Measurements from ENCODE around the gene RNF41. TPM values are rescaled to one million over a fixed set of nuclear protein-coding genes. Genes with fewer than 3 reads are reported as not detected.
A peak's percentile ranks its signal among the peaks of the same experiment; 100 is the strongest.

The RNF41 gene
- total and polyA plus RNA-seq, 4 donors, result 18.1 to 54.6 (median 45.1) TPM

DNA sequence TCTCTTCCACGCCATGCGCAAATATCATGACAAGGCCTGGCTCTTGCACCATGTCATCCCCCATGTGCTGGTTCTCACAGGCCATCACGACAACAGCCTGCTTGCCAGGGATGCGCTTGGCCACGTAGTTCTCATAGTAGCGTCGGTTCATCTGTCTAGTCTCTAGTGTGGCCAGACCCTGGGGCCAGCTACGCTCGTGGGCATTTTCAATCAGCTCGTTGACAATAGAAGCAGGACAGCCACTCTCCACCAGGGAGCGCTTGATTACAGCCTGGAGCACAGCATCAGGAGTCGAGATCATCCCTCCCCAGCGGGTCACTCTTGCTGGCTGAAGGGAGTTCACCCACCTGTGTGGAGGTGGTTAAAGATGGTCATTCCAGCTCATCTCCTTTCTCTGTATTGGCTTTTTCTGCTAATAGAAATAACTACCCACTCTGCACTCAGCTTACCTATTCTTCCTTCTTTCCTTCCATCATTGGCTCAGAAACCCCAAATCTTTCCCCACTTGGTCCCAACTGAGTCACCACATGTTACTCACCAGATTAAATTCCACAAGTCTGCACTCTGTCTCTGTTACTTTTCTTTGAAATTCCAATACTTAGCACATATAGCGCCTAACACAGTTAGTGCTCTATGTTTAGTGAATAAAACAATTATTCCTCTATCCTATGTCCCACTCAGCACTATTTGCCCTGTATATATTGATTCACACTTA lies 15.1 kb downstream of the RNF41 start:
- peak; percentile 20 for ATAC-seq (ENCODE audit: insufficient read depth, low FRiP score)

DNA sequence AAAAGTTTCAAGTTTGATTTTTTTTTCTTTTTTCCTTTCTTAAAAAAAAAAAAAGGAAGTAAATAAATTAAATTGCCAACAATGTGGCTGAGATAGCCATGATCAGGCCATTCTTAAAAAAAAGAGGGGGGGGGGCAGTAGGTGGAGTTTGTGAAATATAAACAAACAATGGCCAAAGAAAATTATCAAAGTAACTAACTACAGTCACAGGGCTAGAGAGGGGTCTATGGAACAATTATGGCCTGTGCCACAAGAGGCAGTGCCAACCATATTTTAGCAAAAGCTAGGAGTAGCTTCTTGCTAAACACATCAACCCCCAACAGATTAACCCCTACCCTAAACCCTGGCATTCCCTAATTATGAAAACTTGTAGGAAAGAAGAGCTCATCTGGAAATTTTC lies 16.3 kb downstream of the RNF41 start:
- Histone ChIP-seq H3K4me3 (no peak overlapping the region), H3K27me3 (ENCODE audit: control insufficient read depth in 3 of 3, insufficient read depth in 3 of 3, low read length in 2 of 3) (no peaks in the 10 kb centered on the region), H3K27ac (ENCODE audit: low read depth in 1 of 2, low read length in 1 of 2) (no peak overlapping the region), H3K9me3 (ENCODE audit: control insufficient read depth in 4 of 4, insufficient read depth in 3 of 4, low read length in 3 of 4) (peaks cover 0 to 1% (median 0%) of the 10 kb centered on the region in 4 donors), H3K9ac (ENCODE audit: insufficient read depth in 1 of 2, low read length in 2 of 2) (peak overlapping the region in 1 of 2 donors; percentile 13), H3K4me1 (ENCODE audit: control insufficient read depth in 5 of 5, insufficient read depth in 5 of 5, low read length in 5 of 5) (no peaks in the 10 kb centered on the region), H3K36me3 (ENCODE audit: control insufficient read depth in 4 of 4, insufficient read depth in 4 of 4, low read length in 4 of 4) (peaks cover 30 to 43% (median 35%) of the 10 kb centered on the region in 4 donors)
- DNase-seq (no peak), ATAC-seq (ENCODE audit: insufficient read depth, low FRiP score) (no peak)
- TF ChIP-seq, protein P1, sequence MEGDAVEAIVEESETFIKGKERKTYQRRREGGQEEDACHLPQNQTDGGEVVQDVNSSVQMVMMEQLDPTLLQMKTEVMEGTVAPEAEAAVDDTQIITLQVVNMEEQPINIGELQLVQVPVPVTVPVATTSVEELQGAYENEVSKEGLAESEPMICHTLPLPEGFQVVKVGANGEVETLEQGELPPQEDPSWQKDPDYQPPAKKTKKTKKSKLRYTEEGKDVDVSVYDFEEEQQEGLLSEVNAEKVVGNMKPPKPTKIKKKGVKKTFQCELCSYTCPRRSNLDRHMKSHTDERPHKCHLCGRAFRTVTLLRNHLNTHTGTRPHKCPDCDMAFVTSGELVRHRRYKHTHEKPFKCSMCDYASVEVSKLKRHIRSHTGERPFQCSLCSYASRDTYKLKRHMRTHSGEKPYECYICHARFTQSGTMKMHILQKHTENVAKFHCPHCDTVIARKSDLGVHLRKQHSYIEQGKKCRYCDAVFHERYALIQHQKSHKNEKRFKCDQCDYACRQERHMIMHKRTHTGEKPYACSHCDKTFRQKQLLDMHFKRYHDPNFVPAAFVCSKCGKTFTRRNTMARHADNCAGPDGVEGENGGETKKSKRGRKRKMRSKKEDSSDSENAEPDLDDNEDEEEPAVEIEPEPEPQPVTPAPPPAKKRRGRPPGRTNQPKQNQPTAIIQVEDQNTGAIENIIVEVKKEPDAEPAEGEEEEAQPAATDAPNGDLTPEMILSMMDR (IDR thresholded peaks at IDR 0.05; ENCODE audit: control extremely low read depth, extremely low read depth), result no peak

More for the DNA sequence above, 15.1 kb downstream of the RNF41 start:
- 65 to 72% methylated on average over 14 of the region's 14 CpGs for WGBS, 2 donors
- Histone ChIP-seq H3K27me3 (ENCODE audit: control insufficient read depth in 3 of 3, insufficient read depth in 3 of 3, low read length in 2 of 3) (no peaks in the 10 kb centered on the region), H3K9me3 (ENCODE audit: control insufficient read depth in 4 of 4, insufficient read depth in 3 of 4, low read length in 3 of 4) (peaks cover 0 to 1% (median 0%) of the 10 kb centered on the region in 4 donors), H3K9ac (ENCODE audit: insufficient read depth in 1 of 2, low read length in 2 of 2) (peak overlapping the region in 1 of 2 donors; percentile 24), H3K4me1 (ENCODE audit: control insufficient read depth in 5 of 5, insufficient read depth in 5 of 5, low read length in 5 of 5) (no peaks in the 10 kb centered on the region), H3K36me3 (ENCODE audit: control insufficient read depth in 4 of 4, insufficient read depth in 4 of 4, low read length in 4 of 4) (peaks cover 36 to 49% (median 38%) of the 10 kb centered on the region in 4 donors), H3K4me3 (no peak overlapping the region), H3K27ac (ENCODE audit: low read depth in 1 of 2, low read length in 1 of 2) (peak overlapping the region in 1 of 2 donors; percentile 28)
- peak; percentile 56 to 60 (median 58) for DNase-seq
- TF ChIP-seq, protein P1 (IDR thresholded peaks at IDR 0.05; ENCODE audit: control extremely low read depth, extremely low read depth), result peak; percentile 35

DNA sequence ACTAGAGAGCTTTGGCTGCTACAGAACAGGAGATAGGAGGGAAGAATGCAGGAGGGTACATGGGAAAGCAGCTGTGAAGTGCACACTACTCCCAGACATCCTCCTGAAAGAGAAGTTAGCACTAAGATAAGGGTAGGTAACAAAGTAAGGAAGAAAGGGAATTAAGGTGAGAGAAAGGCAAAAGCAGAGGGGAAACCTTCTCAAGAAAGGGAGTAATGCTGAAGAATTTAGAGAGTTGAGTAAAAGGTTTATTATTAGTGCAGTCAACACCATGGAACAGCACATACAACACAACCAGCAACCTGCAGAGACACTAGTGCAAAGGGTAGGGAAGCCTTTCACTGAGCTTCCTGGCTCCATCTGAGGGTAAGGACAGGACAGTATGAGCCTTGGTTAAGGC lies 17.4 kb downstream of the RNF41 start:
- Histone ChIP-seq H3K36me3 (ENCODE audit: control insufficient read depth in 4 of 4, insufficient read depth in 4 of 4, low read length in 4 of 4) (peaks cover 26 to 35% (median 30%) of the 10 kb centered on the region in 4 donors), H3K4me3 (no peak overlapping the region), H3K27ac (ENCODE audit: low read depth in 1 of 2, low read length in 1 of 2) (no peak overlapping the region), H3K27me3 (ENCODE audit: control insufficient read depth in 3 of 3, insufficient read depth in 3 of 3, low read length in 2 of 3) (no peaks in the 10 kb centered on the region), H3K9me3 (ENCODE audit: control insufficient read depth in 4 of 4, insufficient read depth in 3 of 4, low read length in 3 of 4) (peaks cover 0 to 1% (median 0%) of the 10 kb centered on the region in 4 donors), H3K4me1 (ENCODE audit: control insufficient read depth in 5 of 5, insufficient read depth in 5 of 5, low read length in 5 of 5) (no peaks in the 10 kb centered on the region), H3K9ac (ENCODE audit: insufficient read depth in 1 of 2, low read length in 2 of 2) (no peak overlapping the region)
- ATAC-seq (ENCODE audit: insufficient read depth, low FRiP score) (no peak), DNase-seq (no peak)
- TF ChIP-seq, protein P1 (IDR thresholded peaks at IDR 0.05; ENCODE audit: control extremely low read depth, extremely low read depth), result no peak

Data from lung (tissue), 12 donors.